Smooth muscle cell (in vitro differentiated cells): ENCODE measurements around the gene ELP4. TPM values are rescaled to one million over a fixed set of nuclear protein-coding genes. Genes with fewer than 3 reads are reported as not detected.

Source experiments
- DNase-seq: peaks from one replicate; lab custom pipeline; 2025; ENCODE audit not compliant: unreplicated experiment; lab: John Stamatoyannopoulos, UW
- H2AFZ ChIP-seq: fragments of 200-600 bp; sonication (generic); 2 replicates; pipeline ENCODE4 v1.6.0; 2016; ENCODE audit warnings: antibody characterized with exemption, low read depth, mild to moderate bottlenecking
- H3F3A ChIP-seq: fragments of 200-600 bp; sonication (generic); 2 replicates; pipeline ENCODE4 v1.6.0; 2017; ENCODE audit warnings: antibody characterized with exemption, low read depth
- H3K27ac ChIP-seq: fragments of 200-600 bp; sonication (generic); 2 replicates; pipeline ENCODE4 v1.5.1; 2016; ENCODE audit warnings: low read depth, mild to moderate bottlenecking
- H3K27me3 ChIP-seq: fragments of 200-600 bp; sonication (generic); 2 replicates; pipeline ENCODE4 v1.6.1; 2016; ENCODE audit warnings: low read depth, mild to moderate bottlenecking
- H3K36me3 ChIP-seq: fragments of 200-600 bp; sonication (generic); 2 replicates; pipeline ENCODE4 v1.5.1; 2016; ENCODE audit warnings: low read depth
- H3K4me1 ChIP-seq: fragments of 200-600 bp; sonication (generic); 2 replicates; pipeline ENCODE4 v1.5.1; 2016; ENCODE audit warnings: low read depth
- H3K4me2 ChIP-seq: fragments of 200-600 bp; sonication (generic); 2 replicates; pipeline ENCODE4 v1.6.0; 2016; ENCODE audit warnings: mild to moderate bottlenecking
- H3K4me3 ChIP-seq: fragments of 200-600 bp; sonication (generic); 2 replicates; pipeline ENCODE4 v1.5.1; 2016; ENCODE audit warnings: mild to moderate bottlenecking
- H3K79me2 ChIP-seq: fragments of 200-600 bp; sonication (generic); 2 replicates; pipeline ENCODE4 v1.6.0; 2016; ENCODE audit warnings: low read depth, mild to moderate bottlenecking
- H3K9ac ChIP-seq: fragments of 200-600 bp; sonication (generic); 2 replicates; pipeline ENCODE4 v1.6.0; 2016; ENCODE audit warnings: low read depth
- H3K9me3 ChIP-seq: fragments of 200-600 bp; sonication (generic); replicated peaks from 2 replicates; pipeline ENCODE4 v1.5.1; 2016; ENCODE audit warnings: low read depth
- H4K20me1 ChIP-seq: fragments of 200-600 bp; sonication (generic); 2 replicates; pipeline ENCODE4 v1.6.0; 2016; ENCODE audit warnings: low read depth
- WGBS: methylation state at CpG from one replicate; pipeline ENCODE4 v1.1.7; 2016; ENCODE audit warnings: low lambda C conversion rate; 5-methylcytosine and 5-hydroxymethylcytosine counted together
- polyA plus RNA-seq: library from polyadenylated mRNA; unstranded; fragments of >200 nt; fragmentation: Nextera tagmentation; extraction: Ambion mirVana; gene quantifications from 2 replicates; pipeline ENCODE4 v1.2.1, GENCODE V29; 2016
- total RNA-seq: library from RNA; depleted of rRNA; stranded (reverse); fragments of >200 nt; gene quantifications from 2 replicates; pipeline ENCODE4 v1.2.3, GENCODE V29; 2014
- TF ChIP-seq, protein P1 (sequence below): fragments of 200-600 bp; sonication (generic); IDR thresholded peaks from 2 replicates; pipeline ENCODE4 v1.5.1; 2017; ENCODE audit warnings: borderline replicate concordance, mild to moderate bottlenecking, antibody characterized with exemption; ENCODE audit not compliant: insufficient read depth, poor library complexity, severe bottlenecking

ELP4 gene
- total and polyA plus RNA-seq, 2 experiments from 2014 or later = 19.5 to 28.4 TPM

- H3K79me2 ChIP-seq = no peaks in the 10 kb centered on the region
- no peak overlapping the region for H3K9ac ChIP-seq
- H3K36me3 ChIP-seq = no peaks in the 10 kb centered on the region
- TF ChIP-seq, protein P1, sequence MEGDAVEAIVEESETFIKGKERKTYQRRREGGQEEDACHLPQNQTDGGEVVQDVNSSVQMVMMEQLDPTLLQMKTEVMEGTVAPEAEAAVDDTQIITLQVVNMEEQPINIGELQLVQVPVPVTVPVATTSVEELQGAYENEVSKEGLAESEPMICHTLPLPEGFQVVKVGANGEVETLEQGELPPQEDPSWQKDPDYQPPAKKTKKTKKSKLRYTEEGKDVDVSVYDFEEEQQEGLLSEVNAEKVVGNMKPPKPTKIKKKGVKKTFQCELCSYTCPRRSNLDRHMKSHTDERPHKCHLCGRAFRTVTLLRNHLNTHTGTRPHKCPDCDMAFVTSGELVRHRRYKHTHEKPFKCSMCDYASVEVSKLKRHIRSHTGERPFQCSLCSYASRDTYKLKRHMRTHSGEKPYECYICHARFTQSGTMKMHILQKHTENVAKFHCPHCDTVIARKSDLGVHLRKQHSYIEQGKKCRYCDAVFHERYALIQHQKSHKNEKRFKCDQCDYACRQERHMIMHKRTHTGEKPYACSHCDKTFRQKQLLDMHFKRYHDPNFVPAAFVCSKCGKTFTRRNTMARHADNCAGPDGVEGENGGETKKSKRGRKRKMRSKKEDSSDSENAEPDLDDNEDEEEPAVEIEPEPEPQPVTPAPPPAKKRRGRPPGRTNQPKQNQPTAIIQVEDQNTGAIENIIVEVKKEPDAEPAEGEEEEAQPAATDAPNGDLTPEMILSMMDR = no peak
- WGBS = 73% methylated on average over 1 of the region's 1 CpG
- DNase-seq = no peak
- H2AFZ ChIP-seq = no peak overlapping the region
- H3K27ac ChIP-seq = no peak overlapping the region
- H3K4me1 ChIP-seq = no peaks in the 10 kb centered on the region
- no peak overlapping the region for H3K4me2 ChIP-seq
- H4K20me1 ChIP-seq = no peaks in the 10 kb centered on the region
- H3K27me3 ChIP-seq = no peaks in the 10 kb centered on the region
- H3K4me3 ChIP-seq = no peak overlapping the region
- no peaks in the 10 kb centered on the region for H3K9me3 ChIP-seq
- no peaks in the 10 kb centered on the region for H3F3A ChIP-seq
Observed at GRCh38 chr11:31747581-31747980, 238.0 kb downstream of the ELP4 start.

- Histone ChIP-seq H3K4me2 (no peak overlapping the region), H3K4me1 (peaks cover 31% of the 10 kb centered on the region), H3F3A (no peaks in the 10 kb centered on the region), H4K20me1 (no peaks in the 10 kb centered on the region), H3K9me3 (no peaks in the 10 kb centered on the region), H3K4me3 (no peak overlapping the region), H3K9ac (no peak overlapping the region), H3K79me2 (no peaks in the 10 kb centered on the region), H3K27ac (no peak overlapping the region), H3K36me3 (no peaks in the 10 kb centered on the region), H2AFZ (no peak overlapping the region), H3K27me3 (no peaks in the 10 kb centered on the region)
- 73% methylated on average over 3 of the region's 3 CpGs for WGBS
- TF ChIP-seq, protein P1 = no peak
- no peak for DNase-seq
Observed at GRCh38 chr11:31757260-31757835, 247.8 kb downstream of the ELP4 start.

- H3K27ac ChIP-seq = no peak overlapping the region
- no peaks in the 10 kb centered on the region for H3K9me3 ChIP-seq
- no peaks in the 10 kb centered on the region for H3K27me3 ChIP-seq
- no peak overlapping the region for H2AFZ ChIP-seq
- DNase-seq = no peak
- no peak overlapping the region for H3K4me3 ChIP-seq
- TF ChIP-seq, protein P1 = no peak
- no peaks in the 10 kb centered on the region for H3K36me3 ChIP-seq
- no peaks in the 10 kb centered on the region for H3K79me2 ChIP-seq
- WGBS = 92% methylated on average over 1 of the region's 1 CpG
- H3K4me1 ChIP-seq = peaks cover 56% of the 10 kb centered on the region
- no peaks in the 10 kb centered on the region for H3F3A ChIP-seq
- no peak overlapping the region for H3K4me2 ChIP-seq
- no peak overlapping the region for H3K9ac ChIP-seq
- H4K20me1 ChIP-seq = no peaks in the 10 kb centered on the region
Observed at GRCh38 chr11:31761636-31762035, 252.1 kb downstream of the ELP4 start.

- TF ChIP-seq, protein P1 = no peak
- Histone ChIP-seq H3K4me1 (peaks cover 61% of the 10 kb centered on the region), H3K9me3 (no peaks in the 10 kb centered on the region), H2AFZ (no peak overlapping the region), H3K79me2 (no peaks in the 10 kb centered on the region), H3K4me3 (no peak overlapping the region), H3F3A (no peaks in the 10 kb centered on the region), H3K27ac (no peak overlapping the region), H3K27me3 (no peaks in the 10 kb centered on the region), H4K20me1 (no peaks in the 10 kb centered on the region), H3K9ac (no peak overlapping the region), H3K36me3 (no peaks in the 10 kb centered on the region), H3K4me2 (no peak overlapping the region)
- no peak for DNase-seq
Observed at GRCh38 chr11:31763296-31763695, 253.7 kb downstream of the ELP4 start.
